Esophagus muscularis mucosa (tissue), 4 donors: ENCODE results near the gene PHETA1. TPM values are rescaled to one million over a fixed set of nuclear protein-coding genes. Genes with fewer than 3 reads are reported as not detected.
A peak's percentile ranks its signal among the peaks of the same experiment; 100 is the strongest.
"Not testable (repeated sequence)": the region's sequence is repeated elsewhere in the genome, so short reads cannot be mapped to it uniquely, and the experiment has no call there.

Source experiments
- DNase-seq: peaks from one replicate; pipeline ENCODE4 v3.0.0-alpha.2; 2017; ENCODE audit errors: extremely low spot score
- H3K27ac ChIP-seq, 4 donors: fragments of 200-600 bp; sonication (generic); replicated peaks in 1 of 4; 1 replicate in 3 of 4; 2 replicates in 1 of 4; pipeline ENCODE4 v1.5.1; 2016 to 2019; ENCODE audit warnings: mild to moderate bottlenecking in 1 of 4
- H3K27me3 ChIP-seq, 4 donors: fragments of 200-600 bp; sonication (generic); one replicate each; pipeline versions ENCODE4 v1.5.1 to v1.6.0; 2016 to 2019
- H3K36me3 ChIP-seq, 4 donors: fragments of 200-600 bp; sonication (generic); one replicate each; pipeline ENCODE4 v1.5.1; 2016 to 2019
- H3K4me1 ChIP-seq, 4 donors: fragments of 200-600 bp; sonication (generic); one replicate each; pipeline ENCODE4 v1.5.1; 2016 to 2019
- H3K4me3 ChIP-seq, 4 donors: fragments of 200-600 bp; sonication (generic); 1 replicate in 2 of 4; 2 replicates in 2 of 4; pipeline ENCODE4 v1.5.1; 2016 to 2019; ENCODE audit warnings: mild to moderate bottlenecking in 4 of 4, moderate library complexity in 1 of 4
- H3K9me3 ChIP-seq, 4 donors: fragments of 200-600 bp; sonication (generic); 1 replicate in 3 of 4; 2 replicates in 1 of 4; pipeline ENCODE4 v1.5.1; 2016 to 2019
- CTCF ChIP-seq, 3 experiments: fragments of 200-600 bp in 2 of 3; fragments of 450-650 bp in 1 of 3; sonication (generic) in 2 of 3; IDR thresholded peaks; one replicate each; pipeline ENCODE4 v1.5.1; 2017 to 2019; ENCODE audit warnings: antibody characterized with exemption in 3 of 3, mild to moderate bottlenecking in 2 of 3, moderate library complexity in 1 of 3
- EP300 ChIP-seq: sonication (generic); formaldehyde crosslinking; IDR thresholded peaks from one replicate; pipeline ENCODE4 v1.6.1; 2017; ENCODE audit warnings: antibody characterized with exemption
- POLR2A ChIP-seq: fragments of 450-650 bp; IDR thresholded peaks from one replicate; pipeline ENCODE4 v1.6.1; 2017; ENCODE audit warnings: antibody characterized with exemption, moderate library complexity, mild to moderate bottlenecking, low read depth
- POLR2AphosphoS5 ChIP-seq, 2 donors: sonication (generic); formaldehyde crosslinking; IDR thresholded peaks; one replicate each; pipeline ENCODE4 v1.6.1; 2017; ENCODE audit warnings: antibody characterized with exemption in 2 of 2
- WGBS: methylation state at CpG from one replicate; pipeline ENCODE4 v1.1.5; 2018; 5-methylcytosine and 5-hydroxymethylcytosine counted together
- intact Hi-C: fragments of 100-400 bp; cut with DNase I; formaldehyde crosslinking; loops from one replicate; pipeline ENCODE4 v1.15.1; 2023
- total RNA-seq, 4 donors: library from RNA; depleted of rRNA; stranded (reverse); fragments of >200 nt; gene quantifications; one replicate each; pipeline versions ENCODE4 v1.1.0 to v1.2.1, GENCODE V29; 2016

The PHETA1 gene
- total RNA-seq, 4 donors from 2014 or later = 5.8 to 15.6 (median 9.5) TPM

- no peaks in the 10 kb centered on the region for H3K4me1 ChIP-seq
- no peaks in the 10 kb centered on the region for H3K9me3 ChIP-seq
- no peaks in the 10 kb centered on the region for H3K36me3 ChIP-seq
- peaks cover 0 to 1% (median 0%) of the 10 kb centered on the region in 4 donors for H3K27me3 ChIP-seq
- peak; percentile 72 for DNase-seq
- no peak overlapping the region for H3K4me3 ChIP-seq
- no peak overlapping the region for H3K27ac ChIP-seq
- 10% methylated on average over 3 of the region's 3 CpGs for WGBS
- TF ChIP-seq CTCF (IDR thresholded peaks at IDR 0.05) = no peak
- TF ChIP-seq POLR2A = no peak
- no peak for TF ChIP-seq EP300
- TF ChIP-seq POLR2AphosphoS5 (IDR thresholded peaks at IDR 0.05) = no peak
- intact Hi-C loops = no loop called here
Measured at GRCh38 chr12:111386885-111387284, 18.0 kb upstream of the PHETA1 start.

GRCh38 chr12:111384596-111384995 is 15.7 kb upstream of the PHETA1 start:
- Histone ChIP-seq H3K4me1 (no peaks in the 10 kb centered on the region), H3K27ac (no peak overlapping the region), H3K27me3 (no peaks in the 10 kb centered on the region), H3K4me3 (no peak overlapping the region), H3K36me3 (no peaks in the 10 kb centered on the region), H3K9me3 (no peaks in the 10 kb centered on the region)
- TF ChIP-seq CTCF (IDR thresholded peaks at IDR 0.05) (no peak), POLR2AphosphoS5 (IDR thresholded peaks at IDR 0.05) (no peak), POLR2A (no peak), EP300 (no peak)
- 93% methylated on average over 2 of the region's 5 CpGs for WGBS
- intact Hi-C loops = no loop called here
- no peak for DNase-seq

- Histone ChIP-seq H3K27ac (no peak overlapping the region), H3K4me1 (no peaks in the 10 kb centered on the region), H3K4me3 (no peak overlapping the region), H3K9me3 (peaks cover 0 to 3% (median 0%) of the 10 kb centered on the region in 4 donors), H3K36me3 (no peaks in the 10 kb centered on the region), H3K27me3 (no peaks in the 10 kb centered on the region)
- DNase-seq = no peak
- 90% methylated on average over 6 of the region's 6 CpGs for WGBS
- no peak for TF ChIP-seq POLR2AphosphoS5 (IDR thresholded peaks at IDR 0.05)
- TF ChIP-seq EP300 = no peak
- TF ChIP-seq CTCF (IDR thresholded peaks at IDR 0.05) = no peak
- intact Hi-C loops = no loop called here
Measured at GRCh38 chr12:111379942-111380554, 11.2 kb upstream of the PHETA1 start.

- Histone ChIP-seq H3K27me3 (no peaks in the 10 kb centered on the region), H3K27ac (no peak overlapping the region), H3K36me3 (no peaks in the 10 kb centered on the region), H3K4me1 (no peaks in the 10 kb centered on the region), H3K9me3 (peaks cover 0 to 3% (median 0%) of the 10 kb centered on the region in 4 donors), H3K4me3 (no peak overlapping the region)
- DNase-seq = no peak
- intact Hi-C loops = no loop called here
- 95% methylated on average over 3 of the region's 3 CpGs for WGBS
- TF ChIP-seq EP300 = no peak
- no peak for TF ChIP-seq POLR2AphosphoS5 (IDR thresholded peaks at IDR 0.05)
- no peak for TF ChIP-seq CTCF (IDR thresholded peaks at IDR 0.05)
- no peak for TF ChIP-seq POLR2A
Measured at GRCh38 chr12:111377440-111377839, 8.5 kb upstream of the PHETA1 start.

GRCh38 chr12:111373231-111373630 is 4.3 kb upstream of the PHETA1 start:
- DNase-seq, intact Hi-C loops, H3K27me3 ChIP-seq, H3K27ac ChIP-seq, H3K4me3 ChIP-seq, H3K36me3 ChIP-seq, H3K9me3 ChIP-seq: not testable (repeated sequence)
- H3K4me1 ChIP-seq = peaks cover 11 to 15% (median 14%) of the 10 kb centered on the region in 4 donors
- 100% methylated on average over 1 of the region's 1 CpG for WGBS
